Kasumi-1 (cell line): ENCODE data around the gene VNN1.
"Not testable (repeated sequence)": the region's sequence is repeated elsewhere in the genome, so short reads cannot be mapped to it uniquely, and the experiment has no call there.

ENCODE experiments used
- DNase-seq, 2 experiments: peaks; one replicate each; lab custom pipeline; 2025; lab: John Stamatoyannopoulos, UW

VNN1 gene

GRCh38 chr6:132669690-132670291 lies 44.1 kb downstream of the VNN1 start:
- DNase-seq = peak; percentile 78 to 84

GRCh38 chr6:132666118-132666517 lies 47.7 kb downstream of the VNN1 start:
- no peak for DNase-seq

- DNase-seq = no peak
These were observed 49.4 kb downstream of the VNN1 start for GRCh38 chr6:132664309-132665034.

GRCh38 chr6:132663661-132664060 lies 50.2 kb downstream of the VNN1 start:
- no peak for DNase-seq

GRCh38 chr6:132661906-132662305 lies 51.9 kb downstream of the VNN1 start:
- no peak for DNase-seq

- DNase-seq = no peak
These were observed 54.8 kb downstream of the VNN1 start, which contains the start of gene TAAR1 for GRCh38 chr6:132659082-132659481. TSS of gene TAAR1 (minus strand) at chr6:132659182. CDS start at chr6:132646003, 13,179 bp downstream.

- no peak for DNase-seq
These were observed 62.8 kb downstream of the VNN1 start for GRCh38 chr6:132651062-132651461.

- no peak for DNase-seq
These were observed 63.4 kb downstream of the VNN1 start for GRCh38 chr6:132650429-132650828.

GRCh38 chr6:132648828-132649227 lies 65.0 kb downstream of the VNN1 start:
- DNase-seq = no peak

GRCh38 chr6:132648356-132648755 lies 65.5 kb downstream of the VNN1 start:
- no peak for DNase-seq

GRCh38 chr6:132643547-132643946 lies 70.3 kb downstream of the VNN1 start:
- no peak for DNase-seq

- DNase-seq = not testable (repeated sequence)
These were observed 76.7 kb downstream of the VNN1 start for GRCh38 chr6:132637135-132637534.

GRCh38 chr6:132635906-132636305 lies 77.9 kb downstream of the VNN1 start:
- DNase-seq = not testable (repeated sequence)

GRCh38 chr6:132635288-132635687 lies 78.6 kb downstream of the VNN1 start:
- not testable (repeated sequence) for DNase-seq

GRCh38 chr6:132634796-132635195 lies 79.1 kb downstream of the VNN1 start:
- DNase-seq = no peak

GRCh38 chr6:132633362-132633761 lies 80.5 kb downstream of the VNN1 start:
- no peak for DNase-seq
